T-helper 1 cell treated with Interleukin-12 subunit alpha and Interleukin-12 subunit beta and Interleukin-4 antibody, amounts not matched to agents 30 μg/mL and 1 μg/mL, for 36 hours (primary cell): ENCODE results near the gene ZNF229.
"Not testable (repeated sequence)": the region's sequence is repeated elsewhere in the genome, so short reads cannot be mapped to it uniquely, and the experiment has no call there.

Experiments used
- H3K27ac Mint-ChIP-seq: one replicate; pipeline ENCODE4 v1.8.0; 2021; ENCODE audit warnings: mild to moderate bottlenecking, mixed read lengths
- H3K27me3 Mint-ChIP-seq: one replicate; pipeline ENCODE4 v1.8.0; 2021; ENCODE audit warnings: low read depth, mixed read lengths
- H3K36me3 Mint-ChIP-seq: one replicate; pipeline ENCODE4 v1.8.0; 2021; ENCODE audit warnings: low read depth, mixed read lengths
- H3K4me1 Mint-ChIP-seq: one replicate; pipeline ENCODE4 v1.8.0; 2021; ENCODE audit warnings: low read depth, mixed read lengths
- H3K4me3 Mint-ChIP-seq: one replicate; pipeline ENCODE4 v1.8.0; 2021; ENCODE audit warnings: mild to moderate bottlenecking, moderate library complexity, mixed read lengths
- H3K9me3 Mint-ChIP-seq: one replicate; pipeline ENCODE4 v1.8.0; 2021; ENCODE audit warnings: mixed read lengths

Gene ZNF229

GRCh38 chr19:44447916-44448674 lies at the start of gene ZNF229:
TSS of gene ZNF229 (minus strand) at chr19:44448472. CDS start at chr19:44442847, 5,625 bp downstream.
- H3K4me1 Mint-ChIP-seq = peaks cover 7% of the 10 kb centered on the region
- peak within 1 kb of the TSS; percentile 72 for H3K4me3 Mint-ChIP-seq
- H3K27ac Mint-ChIP-seq = no peak within 1 kb of the TSS
- H3K36me3 Mint-ChIP-seq = peaks cover 8% of the 10 kb centered on the region
- H3K27me3 Mint-ChIP-seq = no peaks in the 10 kb centered on the region
- H3K9me3 Mint-ChIP-seq = peaks cover 82% of the 10 kb centered on the region

GRCh38 chr19:44496711-44497110 lies 48.4 kb upstream of the ZNF229 start:
- H3K27me3 Mint-ChIP-seq = no peaks in the 10 kb centered on the region
- H3K4me1 Mint-ChIP-seq = peaks cover 25% of the 10 kb centered on the region
- H3K9me3 Mint-ChIP-seq = peaks cover 80% of the 10 kb centered on the region
- H3K36me3 Mint-ChIP-seq = peaks cover 86% of the 10 kb centered on the region
- no peak overlapping the region for H3K27ac Mint-ChIP-seq
- H3K4me3 Mint-ChIP-seq = no peak overlapping the region

GRCh38 chr19:44476559-44477408 lies 28.5 kb upstream of the ZNF229 start:
- Mint-ChIP-seq H3K9me3 (peaks cover 90% of the 10 kb centered on the region), H3K36me3 (peaks cover 75% of the 10 kb centered on the region), H3K27me3 (no peaks in the 10 kb centered on the region), H3K27ac (peak overlapping the region; percentile 52), H3K4me1 (no peaks in the 10 kb centered on the region), H3K4me3 (no peak overlapping the region)

GRCh38 chr19:44468730-44469129 lies 20.5 kb upstream of the ZNF229 start:
- H3K27me3 Mint-ChIP-seq, H3K27ac Mint-ChIP-seq, H3K4me1 Mint-ChIP-seq, H3K4me3 Mint-ChIP-seq: not testable (repeated sequence)
- peaks cover 90% of the 10 kb centered on the region for H3K9me3 Mint-ChIP-seq
- H3K36me3 Mint-ChIP-seq = peaks cover 21% of the 10 kb centered on the region

DNA sequence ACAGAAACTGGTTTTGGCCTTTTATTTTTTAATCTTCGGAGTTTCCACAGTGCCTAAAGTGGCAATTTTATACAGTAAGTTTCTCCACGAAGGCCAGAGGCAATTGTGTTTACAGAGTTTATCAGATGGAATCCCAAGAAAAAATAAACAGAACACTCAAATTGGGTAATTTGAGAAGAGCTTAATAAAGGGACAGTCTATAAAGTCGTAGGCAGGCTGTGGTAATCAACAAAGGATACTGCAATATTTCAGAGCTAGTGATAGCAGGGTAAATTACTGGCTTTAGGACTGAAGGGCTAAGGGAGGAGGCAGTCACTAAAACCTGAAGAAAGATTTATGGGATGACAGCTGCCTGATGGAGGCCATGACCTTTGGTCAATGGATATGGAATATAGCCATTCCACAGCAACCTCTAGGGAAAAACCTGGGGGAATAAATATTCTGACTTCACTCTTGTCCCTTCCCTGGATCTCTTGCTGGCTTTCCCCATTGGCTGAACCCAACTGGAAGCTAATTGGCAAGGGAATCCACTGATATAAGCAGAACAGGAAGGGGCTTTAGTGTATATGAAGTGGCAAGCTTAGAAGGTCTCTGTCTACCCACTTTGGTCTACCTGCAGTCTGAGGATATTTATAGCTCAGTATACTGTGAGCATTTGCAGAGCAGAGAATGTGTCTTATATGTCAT lies 14.5 kb upstream of the ZNF229 start:
- H3K27me3 Mint-ChIP-seq, H3K36me3 Mint-ChIP-seq, H3K4me1 Mint-ChIP-seq, H3K27ac Mint-ChIP-seq, H3K4me3 Mint-ChIP-seq: not testable (repeated sequence)
- peaks cover 67% of the 10 kb centered on the region for H3K9me3 Mint-ChIP-seq

- not testable (repeated sequence) for H3K4me1 Mint-ChIP-seq, H3K4me3 Mint-ChIP-seq, H3K36me3 Mint-ChIP-seq, H3K27me3 Mint-ChIP-seq, H3K27ac Mint-ChIP-seq
- H3K9me3 Mint-ChIP-seq = peaks cover 56% of the 10 kb centered on the region
Measured at GRCh38 chr19:44456016-44456415, 7.7 kb upstream of the ZNF229 start.

- Mint-ChIP-seq H3K9me3 (peaks cover 62% of the 10 kb centered on the region), H3K4me1 (no peaks in the 10 kb centered on the region), H3K4me3 (no peak overlapping the region), H3K27ac (no peak overlapping the region), H3K36me3 (peaks cover 10% of the 10 kb centered on the region), H3K27me3 (no peaks in the 10 kb centered on the region)
Measured at GRCh38 chr19:44455100-44455499, 6.8 kb upstream of the ZNF229 start.

DNA sequence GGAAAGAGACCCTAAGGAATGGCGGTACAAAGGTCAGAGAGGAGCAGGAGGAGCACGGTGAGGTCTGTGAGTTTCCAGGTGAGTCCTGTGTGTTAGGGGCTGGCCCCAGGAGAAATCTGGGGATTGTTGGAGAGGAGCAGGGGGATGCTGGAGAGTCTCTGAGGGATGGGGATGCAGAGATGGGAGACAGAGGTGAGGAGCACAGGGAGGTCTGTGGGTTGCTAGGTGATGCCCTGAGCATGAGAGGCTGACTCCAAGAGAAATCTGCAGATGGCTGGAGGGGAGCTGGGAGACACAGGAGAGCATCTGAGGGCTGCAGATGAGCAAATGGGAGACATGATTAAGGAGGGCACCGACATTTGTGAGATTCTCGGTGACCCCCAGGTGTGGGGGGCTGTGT lies 4.1 kb upstream of the ZNF229 start:
- Mint-ChIP-seq H3K4me1 (peaks cover 7% of the 10 kb centered on the region), H3K4me3 (no peak overlapping the region), H3K27me3 (no peaks in the 10 kb centered on the region), H3K27ac (no peak overlapping the region), H3K36me3 (peaks cover 13% of the 10 kb centered on the region), H3K9me3 (peaks cover 70% of the 10 kb centered on the region)

DNA sequence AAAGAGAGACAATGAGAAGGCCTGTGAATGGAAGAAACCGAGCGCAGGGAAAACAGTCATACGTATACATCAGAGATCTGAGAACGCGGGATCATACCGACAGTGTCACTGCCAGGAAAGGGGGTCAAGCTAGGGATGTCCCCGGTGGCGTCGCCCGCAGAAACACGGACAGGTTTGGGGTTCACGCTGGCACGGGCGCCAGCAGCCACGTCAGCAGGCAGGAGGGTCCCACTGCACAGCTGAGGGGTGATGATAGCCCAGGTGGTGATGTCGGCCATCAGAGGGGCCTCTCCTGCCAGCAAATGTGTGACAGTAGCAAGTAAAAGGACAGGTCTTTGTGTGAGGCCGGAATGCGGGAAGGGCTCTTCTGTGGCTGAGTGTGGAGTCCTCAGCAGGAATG lies 3.4 kb upstream of the ZNF229 start:
- H3K4me1 Mint-ChIP-seq = peaks cover 7% of the 10 kb centered on the region
- peaks cover 13% of the 10 kb centered on the region for H3K36me3 Mint-ChIP-seq
- H3K4me3 Mint-ChIP-seq = no peak overlapping the region
- H3K27me3 Mint-ChIP-seq = no peaks in the 10 kb centered on the region
- peaks cover 77% of the 10 kb centered on the region for H3K9me3 Mint-ChIP-seq
- H3K27ac Mint-ChIP-seq = no peak overlapping the region

- Mint-ChIP-seq H3K27ac (no peak overlapping the region), H3K27me3 (no peaks in the 10 kb centered on the region), H3K4me1 (no peaks in the 10 kb centered on the region), H3K36me3 (peaks cover 5% of the 10 kb centered on the region), H3K4me3 (no peak overlapping the region), H3K9me3 (peaks cover 62% of the 10 kb centered on the region)
Measured at GRCh38 chr19:44438441-44438840, 9.8 kb downstream of the ZNF229 start.

GRCh38 chr19:44435441-44435840 lies 12.8 kb downstream of the ZNF229 start:
- no peaks in the 10 kb centered on the region for H3K27me3 Mint-ChIP-seq
- no peak overlapping the region for H3K27ac Mint-ChIP-seq
- peaks cover 68% of the 10 kb centered on the region for H3K9me3 Mint-ChIP-seq
- H3K4me1 Mint-ChIP-seq = no peaks in the 10 kb centered on the region
- no peak overlapping the region for H3K4me3 Mint-ChIP-seq
- peaks cover 5% of the 10 kb centered on the region for H3K36me3 Mint-ChIP-seq

GRCh38 chr19:44430956-44431355 lies 17.3 kb downstream of the ZNF229 start:
- peaks cover 82% of the 10 kb centered on the region for H3K9me3 Mint-ChIP-seq
- peaks cover 8% of the 10 kb centered on the region for H3K36me3 Mint-ChIP-seq
- H3K4me1 Mint-ChIP-seq = no peaks in the 10 kb centered on the region
- H3K27me3 Mint-ChIP-seq = no peaks in the 10 kb centered on the region
- no peak overlapping the region for H3K4me3 Mint-ChIP-seq
- H3K27ac Mint-ChIP-seq = no peak overlapping the region

DNA sequence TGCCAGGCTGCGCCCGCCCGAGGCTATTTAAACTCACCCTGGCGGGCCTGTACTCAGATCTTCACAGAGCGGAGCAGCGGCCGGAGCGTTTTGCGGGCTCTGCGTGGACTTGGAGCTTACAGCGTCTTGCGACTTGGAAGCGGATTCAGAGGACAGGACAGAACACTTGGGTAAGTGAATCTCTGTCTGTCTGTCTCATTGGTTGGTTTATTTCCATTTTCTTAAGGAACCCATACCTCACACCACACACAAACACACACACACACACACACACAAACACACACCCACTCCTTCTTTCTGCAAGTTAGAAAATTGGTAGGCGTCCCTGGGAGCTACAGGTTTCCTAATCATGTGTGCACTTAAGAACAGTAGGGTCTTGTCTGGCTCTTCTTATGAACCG lies 32.7 kb downstream of the ZNF229 start:
- not testable (repeated sequence) for H3K4me3 Mint-ChIP-seq, H3K36me3 Mint-ChIP-seq, H3K27ac Mint-ChIP-seq, H3K27me3 Mint-ChIP-seq, H3K4me1 Mint-ChIP-seq
- H3K9me3 Mint-ChIP-seq = peaks cover 57% of the 10 kb centered on the region

DNA sequence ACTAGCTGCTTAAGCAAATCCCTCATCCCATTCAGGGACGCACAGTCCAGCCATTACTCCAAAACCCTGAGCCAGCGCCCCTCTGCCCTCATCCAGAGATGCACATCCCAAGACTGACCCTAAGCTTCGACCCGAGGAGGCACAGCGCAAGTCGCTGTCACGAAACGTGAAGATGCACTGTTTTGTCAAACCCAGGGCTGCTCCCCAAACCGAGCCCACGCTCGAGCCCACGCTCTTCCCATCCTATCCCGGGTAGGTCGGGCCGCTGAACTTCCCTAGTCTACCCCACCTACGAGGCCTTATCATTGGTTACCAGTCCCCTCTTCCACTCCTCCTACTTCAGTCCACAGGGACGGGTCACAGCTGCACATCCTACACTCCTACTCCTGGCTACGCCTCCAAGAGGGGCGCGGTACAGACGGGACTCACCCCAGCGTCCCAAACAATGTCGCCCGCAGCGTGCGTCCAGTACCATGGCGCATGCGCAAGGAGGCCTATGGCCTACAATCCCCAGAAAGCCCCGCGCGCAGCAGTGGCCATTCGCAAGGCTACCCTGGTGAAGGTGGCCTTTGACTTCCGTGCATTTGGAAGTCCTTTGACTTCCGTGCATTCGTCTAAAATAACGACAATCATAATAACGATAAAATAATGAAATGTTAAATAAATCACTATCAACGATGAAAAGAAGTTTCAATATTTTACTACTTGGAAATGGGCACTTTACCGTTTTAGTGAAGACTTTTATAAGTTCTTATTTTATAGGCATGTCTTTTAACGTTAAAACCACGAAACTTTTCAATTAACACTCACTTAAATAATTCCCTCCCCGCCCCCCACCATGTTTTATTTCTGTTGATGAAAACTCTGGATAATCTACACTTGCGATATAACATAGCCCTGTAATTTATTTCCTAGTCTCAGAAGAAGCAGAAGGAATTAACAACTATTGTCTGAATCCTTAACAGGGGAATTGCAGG lies 46.8 kb downstream of the ZNF229 start, which contains the start of gene ZNF285:
TSS of gene ZNF285 (minus strand) at position 470 of the 977 bp plus-strand sequence. CDS start 4,395 bp downstream, outside the sequence.
- Mint-ChIP-seq H3K4me1 (peaks cover 4% of the 10 kb centered on the region), H3K4me3 (peak within 1 kb of the TSS; percentile 77), H3K36me3 (peaks cover 3% of the 10 kb centered on the region), H3K27me3 (no peaks in the 10 kb centered on the region), H3K9me3 (peaks cover 44% of the 10 kb centered on the region), H3K27ac (peak within 1 kb of the TSS; percentile 11)
